NCI-H446 treated with DMSO at 0.1 percent for 48 hours (cell line): ENCODE measurements around the gene PRM2.

ENCODE experiments used
- DNase-seq: peaks from one replicate; lab custom pipeline; 2025; lab: John Stamatoyannopoulos, UW

PRM2 gene

DNA sequence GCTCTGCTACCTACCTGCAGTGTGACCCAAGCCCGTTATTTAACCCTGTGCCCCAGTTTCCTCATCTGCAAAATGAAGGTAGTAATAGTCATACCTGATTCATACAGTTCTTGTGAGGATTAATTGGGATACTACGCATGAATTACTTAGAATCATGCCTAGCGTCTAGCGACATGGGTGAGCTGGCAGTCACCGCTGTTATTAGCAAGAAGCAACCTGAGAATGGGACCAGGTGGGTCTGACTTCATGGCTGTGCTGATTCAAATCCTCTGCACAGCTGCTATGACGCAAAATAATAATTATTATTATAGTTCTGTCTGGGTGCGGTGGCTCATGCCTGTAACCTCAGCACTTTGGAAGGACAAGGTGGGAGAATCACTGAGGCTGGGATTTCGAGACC is 28.1 kb downstream of the PRM2 start:
- no peak for DNase-seq

DNA sequence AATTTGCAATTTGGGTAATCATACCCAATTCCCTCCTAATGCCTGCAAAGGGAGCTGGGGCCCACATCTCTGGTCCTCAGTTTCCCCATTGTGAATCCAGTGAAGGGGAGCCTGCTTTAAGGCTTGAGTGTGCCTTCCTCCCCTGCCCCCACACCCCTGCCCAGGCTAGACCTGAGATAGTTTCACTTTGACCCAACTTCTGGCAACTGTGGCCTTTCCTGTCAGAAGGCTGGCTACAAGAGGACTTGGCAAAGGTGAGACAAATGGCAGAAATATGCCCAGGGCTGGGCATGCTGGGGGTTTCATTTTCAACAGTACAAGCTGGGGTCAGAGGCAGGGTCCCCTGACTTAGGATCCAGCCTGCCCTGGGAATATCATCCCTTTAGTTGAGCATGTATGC is 30.3 kb downstream of the PRM2 start:
- DNase-seq: no peak

GRCh38 chr16:11245222-11245737 is 31.0 kb downstream of the PRM2 start:
- no peak for DNase-seq

GRCh38 chr16:11242658-11243057 is 33.6 kb downstream of the PRM2 start:
- DNase-seq: no peak

GRCh38 chr16:11241480-11242204 is 34.6 kb downstream of the PRM2 start:
- DNase-seq: no peak

DNA sequence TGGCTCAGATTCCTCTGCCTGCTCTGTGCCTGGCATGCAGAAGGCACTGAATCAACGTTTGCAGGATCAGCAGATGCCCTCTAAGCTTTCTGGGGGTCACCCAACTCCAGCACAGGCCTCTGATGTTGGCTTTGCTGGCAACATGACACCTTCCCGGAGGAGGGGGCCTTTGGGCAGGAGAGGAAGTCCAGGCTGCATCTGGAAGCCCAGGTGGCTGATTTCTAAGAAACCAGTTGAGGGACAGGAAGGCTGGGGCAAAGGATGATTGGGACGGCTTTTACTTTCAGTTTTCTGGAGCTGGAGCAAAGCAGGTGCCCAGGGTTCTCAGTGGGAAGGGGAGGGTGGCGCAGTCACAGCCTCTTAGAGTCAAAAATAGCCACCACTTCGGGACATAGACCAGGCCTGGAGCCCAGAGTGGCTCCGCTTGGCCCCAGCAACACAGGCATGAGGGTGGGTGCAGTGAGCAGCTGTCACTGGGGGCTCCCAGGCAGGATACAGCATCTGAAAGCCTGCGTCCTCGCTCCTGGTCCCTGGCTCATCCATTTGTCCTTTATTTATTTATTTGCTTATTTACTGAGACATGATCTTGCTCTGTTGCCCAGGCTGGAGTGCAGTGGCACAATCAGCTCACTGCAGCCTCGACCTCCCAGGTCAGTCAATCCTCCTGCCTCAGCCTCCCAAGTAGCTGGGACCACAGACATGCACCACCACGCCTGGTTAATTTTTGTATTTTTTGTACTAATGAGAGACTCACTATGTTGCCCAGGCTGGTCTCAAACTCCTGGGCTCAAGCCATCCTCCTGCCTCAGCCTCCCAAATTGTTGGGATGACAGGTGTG is 35.4 kb downstream of the PRM2 start:
- no peak for DNase-seq

DNA sequence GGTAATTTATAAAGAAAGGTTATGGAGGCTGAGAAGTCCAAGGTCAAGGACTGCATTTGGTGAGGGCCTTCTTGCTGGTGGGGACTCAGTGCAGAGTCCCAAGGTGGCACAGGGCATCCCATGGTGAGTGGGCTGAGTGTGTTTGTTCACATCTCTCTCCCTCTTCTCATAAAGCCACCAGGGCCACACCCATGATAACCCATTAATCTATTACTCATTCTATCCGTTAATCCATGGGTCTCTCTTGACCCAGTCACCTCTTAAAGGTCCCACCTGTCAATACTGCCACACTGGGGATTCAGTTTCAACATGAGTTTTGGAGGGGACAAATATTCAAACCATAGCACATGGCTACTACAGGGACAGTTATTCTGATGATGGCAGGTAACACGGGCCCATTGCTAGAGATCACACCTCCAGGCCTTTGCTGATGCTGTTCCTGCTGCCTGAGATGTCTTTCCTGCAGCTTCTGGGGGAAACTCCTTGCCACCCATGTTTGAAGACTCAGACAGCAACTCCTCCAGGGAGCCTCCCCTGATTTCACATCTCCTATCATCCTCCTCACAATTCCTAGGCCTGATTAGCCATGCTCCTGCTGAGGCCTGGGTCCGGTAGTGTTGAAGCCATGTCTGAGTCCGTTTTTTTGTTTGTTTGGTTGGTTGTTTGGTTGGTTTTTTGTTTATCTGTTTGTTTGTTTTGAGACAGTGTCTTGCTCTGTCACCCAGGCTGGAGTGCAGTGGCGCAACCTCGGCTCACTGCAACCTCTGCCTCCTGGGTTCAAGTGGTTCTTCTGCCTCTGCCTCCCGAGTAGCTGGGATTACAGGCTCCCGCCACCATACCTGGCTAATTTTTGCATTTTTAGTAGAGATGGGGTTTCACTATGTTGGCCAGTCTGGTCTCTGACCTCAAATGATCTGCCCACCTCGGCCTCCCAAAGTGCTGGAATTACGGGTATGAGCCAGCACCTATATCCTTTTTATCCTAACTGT is 36.3 kb downstream of the PRM2 start:
- no peak for DNase-seq

GRCh38 chr16:11238272-11239202 is 37.7 kb downstream of the PRM2 start:
- no peak for DNase-seq

DNA sequence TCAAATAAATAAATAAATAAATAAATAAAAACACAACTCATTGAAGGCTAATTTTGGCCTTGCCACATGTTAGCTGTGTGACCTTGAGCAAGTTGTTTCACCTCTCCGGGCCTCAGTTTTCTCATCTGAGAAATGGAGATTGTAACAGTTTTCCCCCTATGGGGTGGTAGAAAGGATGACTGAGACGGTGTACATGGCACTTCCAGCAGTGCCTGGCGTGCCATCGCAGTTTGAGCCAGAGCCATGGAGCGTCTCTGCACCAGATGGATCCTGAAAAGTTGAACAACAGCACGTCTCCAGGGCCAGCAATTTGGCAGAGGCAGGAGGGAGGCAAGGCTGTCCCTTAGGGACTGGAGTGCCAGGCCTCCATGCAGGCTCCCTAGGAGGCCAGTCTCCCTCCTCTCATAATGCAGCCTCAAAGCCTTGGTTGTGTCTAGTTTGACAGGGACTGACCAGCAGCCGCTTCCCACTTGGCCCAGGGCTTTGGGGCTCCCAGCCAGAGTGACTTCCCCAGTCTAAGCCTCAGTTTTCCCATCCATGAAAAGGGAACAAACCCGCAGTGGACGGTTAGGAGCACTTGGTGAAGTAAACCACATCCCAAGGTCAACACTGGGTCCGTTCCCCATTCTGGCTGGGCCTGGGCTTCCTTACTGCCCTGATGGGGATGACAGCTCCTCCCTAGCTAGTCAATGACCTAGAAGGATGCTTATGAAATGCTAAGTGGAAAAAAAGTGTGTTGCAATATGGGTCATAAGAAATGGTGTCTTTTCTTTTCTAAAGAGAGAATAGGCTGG is 39.6 kb downstream of the PRM2 start:
- peak; percentile 24 for DNase-seq

- DNase-seq: no peak
These were observed 40.6 kb downstream of the PRM2 start for GRCh38 chr16:11235703-11235991.

- DNase-seq: no peak
These were observed 41.2 kb downstream of the PRM2 start for GRCh38 chr16:11234884-11235702.

GRCh38 chr16:11233727-11234376 is 42.4 kb downstream of the PRM2 start:
- no peak for DNase-seq

- DNase-seq: peak; percentile 6
These were observed 43.2 kb downstream of the PRM2 start for GRCh38 chr16:11232852-11233726.

GRCh38 chr16:11232302-11232851 is 43.9 kb downstream of the PRM2 start:
- DNase-seq: no peak

GRCh38 chr16:11231367-11231970 is 44.8 kb downstream of the PRM2 start:
- DNase-seq: no peak

GRCh38 chr16:11229906-11230305 is 46.4 kb downstream of the PRM2 start:
- DNase-seq: no peak

DNA sequence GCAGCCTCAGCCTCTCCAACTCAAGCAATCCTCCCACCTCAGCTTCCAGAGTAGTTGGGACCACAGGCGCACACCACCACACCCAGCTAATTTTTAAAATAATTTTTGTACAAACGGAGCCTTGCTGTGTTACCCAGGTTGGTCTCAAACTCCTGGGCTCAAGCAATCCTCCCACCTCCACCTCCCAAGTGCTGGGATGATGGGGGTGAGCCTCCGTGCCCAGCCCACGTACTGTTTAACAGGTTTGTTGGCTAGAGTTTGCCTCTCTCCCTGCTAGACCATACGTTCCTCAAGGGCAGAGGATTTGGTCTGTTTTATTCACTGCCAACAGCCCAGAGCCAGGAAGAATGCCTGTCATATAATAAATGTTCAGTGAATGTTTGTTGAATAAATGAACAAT is 46.8 kb downstream of the PRM2 start:
- DNase-seq: no peak
